HL-60 (cell line): ENCODE data around the gene DCDC2C.

ENCODE experiments used
- DNase-seq, 2 experiments: peaks; one replicate each; pipeline ENCODE4 v3.0.0-alpha.2; 2010 to 2020; ENCODE audit warnings: low read depth in 1 of 2, low spot score in 1 of 2
- H3K27ac ChIP-seq: fragments of 250-450 bp; sonication (Bioruptor Pico); replicated peaks from 2 replicates; pipeline ENCODE4 v1.5.1; 2020; ENCODE audit warnings: mild to moderate bottlenecking, moderate library complexity
- H3K27me3 ChIP-seq: fragments of 250-450 bp; sonication (Bioruptor Pico); 2 replicates; pipeline ENCODE4 v1.5.1; 2021; ENCODE audit warnings: mild to moderate bottlenecking, moderate library complexity; ENCODE audit not compliant: insufficient read depth, poor library complexity, severe bottlenecking
- H3K4me3 ChIP-seq: replicated peaks from 2 replicates; pipeline ENCODE4 v1.5.1; 2011; ENCODE audit warnings: mild to moderate bottlenecking, control low read depth, low read length; ENCODE audit not compliant: insufficient read depth
- CTCF ChIP-seq: IDR thresholded peaks from one replicate; pipeline ENCODE4 v1.5.1; 2011; ENCODE audit warnings: low read length, control low read depth, inconsistent platforms; ENCODE audit not compliant: insufficient read depth
- GABPA ChIP-seq: IDR thresholded peaks from 2 replicates; pipeline ENCODE4 v1.6.1; 2012; ENCODE audit warnings: low read depth
- POLR2AphosphoS5 ChIP-seq: IDR thresholded peaks from 2 replicates; pipeline ENCODE4 v1.6.1; 2012; ENCODE audit warnings: low read depth
- REST ChIP-seq: IDR thresholded peaks from 2 replicates; pipeline ENCODE4 v1.6.1; 2012; ENCODE audit warnings: low read depth; ENCODE audit not compliant: insufficient replicate concordance
- SPI1 ChIP-seq: IDR thresholded peaks from 2 replicates; pipeline ENCODE4 v1.6.1; 2012; ENCODE audit warnings: low read depth, mild to moderate bottlenecking, borderline replicate concordance

Gene DCDC2C

GRCh38 chr2:3692375-3692774, 11.0 kb upstream of the DCDC2C start:
- no peak for DNase-seq
- Histone ChIP-seq H3K27ac (no peak overlapping the region), H3K27me3 (peaks cover 2% of the 10 kb centered on the region), H3K4me3 (no peak overlapping the region)
- TF ChIP-seq POLR2AphosphoS5: no peak
- peak; percentile 7 for TF ChIP-seq CTCF

- Histone ChIP-seq H3K4me3 (no peak overlapping the region), H3K27me3 (peaks cover 2% of the 10 kb centered on the region), H3K27ac (no peak overlapping the region)
- DNase-seq: no peak
- TF ChIP-seq GABPA (no peak), POLR2AphosphoS5 (no peak), CTCF (no peak), REST (no peak), SPI1 (no peak)
Observed at GRCh38 chr2:3696545-3696944, 6.8 kb upstream of the DCDC2C start.

GRCh38 chr2:3701071-3701470, 2.3 kb upstream of the DCDC2C start:
- no peak overlapping the region for H3K4me3 ChIP-seq

More at GRCh38 chr2:3701071-3701470, 2.3 kb upstream of the DCDC2C start:
- H3K27me3 ChIP-seq: no peaks in the 10 kb centered on the region
- TF ChIP-seq REST (no peak), SPI1 (no peak), GABPA (no peak), CTCF (no peak)
- H3K27ac ChIP-seq: no peak overlapping the region
- DNase-seq: no peak
